Stomach (tissue), 4 donors: Measurements from ENCODE around the gene ZNF680.

ENCODE experiments used
- EP300 ChIP-seq: sonication (generic); formaldehyde crosslinking; IDR thresholded peaks from one replicate; pipeline ENCODE4 v1.6.1; 2017; ENCODE audit warnings: antibody characterized with exemption
- POLR2A ChIP-seq, 4 donors: fragments of 450-650 bp; IDR thresholded peaks; one replicate each; pipeline ENCODE4 v1.6.1; 2016; ENCODE audit warnings: antibody characterized with exemption in 4 of 4, control low read depth in 2 of 4, mild to moderate bottlenecking in 1 of 4, moderate library complexity in 1 of 4
- POLR2AphosphoS5 ChIP-seq, 3 donors: sonication (generic); formaldehyde crosslinking; IDR thresholded peaks; one replicate each; pipeline ENCODE4 v1.6.1; 2016; ENCODE audit warnings: antibody characterized with exemption in 3 of 3
- TF ChIP-seq, protein P1 (sequence below), 7 experiments: fragments of 450-650 bp in 4 of 7; fragments of 200-600 bp in 3 of 7; sonication (generic) in 3 of 7; IDR thresholded peaks; one replicate each; pipeline ENCODE4 v1.5.1; 2016 to 2019; ENCODE audit warnings: antibody characterized with exemption in 7 of 7, control low read depth in 2 of 7, mild to moderate bottlenecking in 1 of 7

DNA sequence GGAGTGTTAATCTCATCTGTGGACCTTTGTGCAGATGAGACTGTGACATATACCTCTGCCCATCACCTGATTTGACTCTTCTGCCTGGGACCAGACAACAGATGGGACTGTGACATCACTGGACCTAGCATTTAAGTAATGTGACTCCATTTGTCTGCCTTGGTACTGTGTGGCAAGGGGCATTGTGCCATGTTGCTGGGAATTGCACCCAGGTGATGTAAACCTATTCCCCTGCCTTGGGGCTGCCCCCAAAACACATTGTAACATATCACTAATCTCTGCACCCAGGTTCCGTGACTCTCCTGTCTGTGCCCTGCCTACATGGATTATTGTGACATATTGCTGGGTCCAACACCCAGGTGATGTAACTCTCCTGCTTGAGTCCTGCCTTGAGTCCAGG is 40.4 kb upstream of the ZNF680 start:
- TF ChIP-seq, protein P1, sequence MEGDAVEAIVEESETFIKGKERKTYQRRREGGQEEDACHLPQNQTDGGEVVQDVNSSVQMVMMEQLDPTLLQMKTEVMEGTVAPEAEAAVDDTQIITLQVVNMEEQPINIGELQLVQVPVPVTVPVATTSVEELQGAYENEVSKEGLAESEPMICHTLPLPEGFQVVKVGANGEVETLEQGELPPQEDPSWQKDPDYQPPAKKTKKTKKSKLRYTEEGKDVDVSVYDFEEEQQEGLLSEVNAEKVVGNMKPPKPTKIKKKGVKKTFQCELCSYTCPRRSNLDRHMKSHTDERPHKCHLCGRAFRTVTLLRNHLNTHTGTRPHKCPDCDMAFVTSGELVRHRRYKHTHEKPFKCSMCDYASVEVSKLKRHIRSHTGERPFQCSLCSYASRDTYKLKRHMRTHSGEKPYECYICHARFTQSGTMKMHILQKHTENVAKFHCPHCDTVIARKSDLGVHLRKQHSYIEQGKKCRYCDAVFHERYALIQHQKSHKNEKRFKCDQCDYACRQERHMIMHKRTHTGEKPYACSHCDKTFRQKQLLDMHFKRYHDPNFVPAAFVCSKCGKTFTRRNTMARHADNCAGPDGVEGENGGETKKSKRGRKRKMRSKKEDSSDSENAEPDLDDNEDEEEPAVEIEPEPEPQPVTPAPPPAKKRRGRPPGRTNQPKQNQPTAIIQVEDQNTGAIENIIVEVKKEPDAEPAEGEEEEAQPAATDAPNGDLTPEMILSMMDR (IDR thresholded peaks at IDR 0.05) = no peak
- TF ChIP-seq POLR2A (IDR thresholded peaks at IDR 0.05) = no peak
- no peak for TF ChIP-seq POLR2AphosphoS5 (IDR thresholded peaks at IDR 0.05)
- TF ChIP-seq EP300 = no peak
